Ovary (tissue), 1 donor: ENCODE results near the gene ZMYND11.

Source experiments
- EP300 ChIP-seq: sonication (generic); formaldehyde crosslinking; IDR thresholded peaks from one replicate; pipeline ENCODE4 v1.6.1; 2017; ENCODE audit warnings: antibody characterized with exemption
- POLR2A ChIP-seq: fragments of 450-650 bp; IDR thresholded peaks from one replicate; pipeline ENCODE4 v1.6.1; 2017; ENCODE audit warnings: antibody characterized with exemption, mild to moderate bottlenecking, moderate library complexity

DNA sequence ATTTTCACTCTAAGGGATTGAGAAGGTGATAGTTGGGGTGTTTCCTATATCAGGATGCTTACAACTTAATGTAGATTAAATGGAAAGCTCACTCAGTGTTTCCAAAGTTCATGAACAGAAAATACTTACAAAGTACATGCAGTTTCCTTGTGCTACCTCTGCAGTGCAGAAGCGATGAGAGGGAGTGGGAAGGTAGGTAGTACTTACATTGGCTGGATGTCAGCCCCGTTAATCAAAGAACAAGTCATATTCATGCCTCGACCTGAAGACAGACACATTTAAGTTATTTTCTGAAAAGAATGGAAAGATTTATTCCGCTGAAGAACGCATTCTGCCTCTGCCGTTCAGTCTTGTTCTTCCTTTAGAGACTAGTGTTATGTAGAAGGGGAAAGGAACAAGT lies 93.1 kb downstream of the ZMYND11 start:
- no peak for TF ChIP-seq POLR2A
- no peak for TF ChIP-seq EP300
